H1 (cell line): ENCODE measurements around the gene TOP3A. TPM values are rescaled to one million over a fixed set of nuclear protein-coding genes. Genes with fewer than 3 reads are reported as not detected.
"Not testable (repeated sequence)": the region's sequence is repeated elsewhere in the genome, so short reads cannot be mapped to it uniquely, and the experiment has no call there.

Experiments
- CTCF ChIA-PET: fragments of 300-600 bp; sonication (Branson Sonifier 250); formaldehyde crosslinking; loops from one replicate; lab custom pipeline; 2021; ENCODE audit not compliant: partially characterized antibody; lab: Charles Lee
- POLR2A ChIA-PET: fragments of 300-600 bp; sonication (Branson Sonifier 250); formaldehyde crosslinking; loops from one replicate; lab custom pipeline; 2021; ENCODE audit warnings: inconsistent platforms; ENCODE audit not compliant: partially characterized antibody; lab: Charles Lee
- DNase-seq, 2 experiments: peaks; one replicate each; pipeline versions ENCODE4 v3.0.0 to v3.0.0-alpha.2; 2010 to 2022; ENCODE audit warnings: low spot score in 2 of 2, low read depth in 1 of 2, mixed read lengths in 1 of 2
- FAIRE-seq: peaks from 2 replicates; lab custom pipeline; 2011; peaks lifted over from hg19 to GRCh38; lab: Jason Lieb, UNC
- H2AFZ ChIP-seq: 2 replicates; pipeline ENCODE4 v1.8.1; 2012; ENCODE audit warnings: low read length, inconsistent platforms
- H2AK5ac ChIP-seq: 2 replicates; pipeline ENCODE4 v1.6.1; 2013; ENCODE audit warnings: low read depth, low read length
- H2BK120ac ChIP-seq: replicated peaks from 2 replicates; pipeline ENCODE3; 2013; ENCODE audit warnings: low read depth, low read length, inconsistent platforms
- H2BK12ac ChIP-seq: 2 replicates; pipeline ENCODE4 v1.6.1; 2013; ENCODE audit warnings: low read depth, low read length
- H2BK15ac ChIP-seq: 2 replicates; pipeline ENCODE4 v1.6.1; 2013; ENCODE audit warnings: low read length
- H2BK20ac ChIP-seq: 2 replicates; pipeline ENCODE4 v1.6.1; 2013; ENCODE audit warnings: low read length
- H2BK5ac ChIP-seq: 2 replicates; pipeline ENCODE4 v1.6.1; 2013; ENCODE audit warnings: low read depth, low read length
- H3K14ac ChIP-seq: 2 replicates; pipeline ENCODE4 v1.6.1; 2013; ENCODE audit warnings: inconsistent platforms; ENCODE audit not compliant: insufficient read length
- H3K18ac ChIP-seq: 2 replicates; pipeline ENCODE4 v1.6.1; 2013; ENCODE audit warnings: low read length; ENCODE audit errors: extremely low read depth
- H3K23ac ChIP-seq: 2 replicates; pipeline ENCODE4 v1.6.1; 2013; ENCODE audit warnings: inconsistent platforms; ENCODE audit not compliant: insufficient read length
- H3K23me2 ChIP-seq: 2 replicates; pipeline ENCODE4 v1.6.1; 2013; ENCODE audit warnings: low read depth, low read length
- H3K27ac ChIP-seq: 2 replicates; pipeline ENCODE4 v1.6.1; 2011; ENCODE audit warnings: low read depth, low read length, inconsistent platforms
- H3K27me3 ChIP-seq, 4 experiments: replicated peaks in 1 of 4; 1 replicate in 1 of 4; 2 replicates in 3 of 4; pipeline versions ENCODE4 v1.6.1 to v1.8.1; 2011 to 2013; ENCODE audit warnings: low read length in 3 of 4, mild to moderate bottlenecking in 3 of 4, inconsistent platforms in 2 of 4, mixed read lengths in 2 of 4, moderate library complexity in 1 of 4; ENCODE audit not compliant: control insufficient read depth in 3 of 4, insufficient read depth in 3 of 4; ENCODE audit errors: extremely low read depth in 1 of 4
- H3K36me3 ChIP-seq, 4 experiments: 2 replicates each; pipeline versions ENCODE4 v1.6.1 to v1.8.1; 2011 to 2013; ENCODE audit warnings: mild to moderate bottlenecking in 4 of 4, low read length in 3 of 4, moderate library complexity in 2 of 4, control low read depth in 1 of 4, inconsistent platforms in 1 of 4; ENCODE audit not compliant: insufficient read depth in 4 of 4, control insufficient read depth in 2 of 4
- H3K4ac ChIP-seq: replicated peaks from 2 replicates; pipeline ENCODE3; 2013; ENCODE audit warnings: low read length, low read depth, mixed read lengths, inconsistent platforms; ENCODE audit not compliant: insufficient read length
- H3K4me1 ChIP-seq, 4 experiments: replicated peaks in 1 of 4; 1 replicate in 1 of 4; 2 replicates in 3 of 4; pipeline versions ENCODE4 v1.6.1 to v1.8.1; 2011 to 2013; ENCODE audit warnings: low read length in 3 of 4, inconsistent platforms in 2 of 4, mixed read lengths in 1 of 4; ENCODE audit not compliant: insufficient read depth in 4 of 4, control insufficient read depth in 3 of 4
- H3K4me2 ChIP-seq, 2 experiments: 2 replicates each; pipeline versions ENCODE4 v1.6.1 to v1.8.1; 2011 to 2013; ENCODE audit warnings: low read depth in 2 of 2, low read length in 2 of 2, control low read depth in 1 of 2, inconsistent platforms in 1 of 2, mild to moderate bottlenecking in 1 of 2; ENCODE audit not compliant: insufficient read depth in 1 of 2
- H3K4me3 ChIP-seq, 4 experiments: fragments of 200-600, 300-600 bp in 1 of 4; sonication (generic), shearing (Covaris generic), sonication (Bioruptor Twin) in 1 of 4; 2 replicates each; pipeline versions ENCODE4 v1.5.1 to v1.8.1; 2011 to 2016; ENCODE audit warnings: low read length in 4 of 4, low read depth in 3 of 4, control low read depth in 2 of 4, inconsistent platforms in 2 of 4, mild to moderate bottlenecking in 2 of 4, mixed read lengths in 1 of 4, moderate library complexity in 1 of 4; ENCODE audit not compliant: insufficient read depth in 2 of 4; ENCODE audit errors: extremely low read depth in 1 of 4
- H3K56ac ChIP-seq: replicated peaks from 2 replicates; pipeline ENCODE3; 2013; ENCODE audit warnings: low read depth, mild to moderate bottlenecking, mixed read lengths, low read length, inconsistent platforms; ENCODE audit not compliant: insufficient read length
- H3K79me1 ChIP-seq: 2 replicates; pipeline ENCODE4 v1.6.1; 2013; ENCODE audit warnings: low read depth, low read length, control low read depth
- H3K79me2 ChIP-seq, 2 experiments: 2 replicates each; pipeline versions ENCODE4 v1.6.1 to v1.8.1; 2012 to 2013; ENCODE audit warnings: low read length in 2 of 2, mild to moderate bottlenecking in 2 of 2, inconsistent platforms in 1 of 2; ENCODE audit not compliant: insufficient read depth in 2 of 2, control insufficient read depth in 1 of 2
- H3K9ac ChIP-seq, 4 experiments: replicated peaks in 1 of 4; 1 replicate in 1 of 4; 2 replicates in 3 of 4; pipeline versions ENCODE4 v1.6.1 to v1.8.1; 2011 to 2013; ENCODE audit warnings: low read depth in 3 of 4, low read length in 3 of 4, control low read depth in 2 of 4, mild to moderate bottlenecking in 2 of 4, moderate library complexity in 2 of 4, inconsistent platforms in 1 of 4; ENCODE audit errors: extremely low read depth in 1 of 4
- H3K9me3 ChIP-seq, 2 experiments: 2 replicates each; pipeline versions ENCODE4 v1.6.1 to v1.8.1; 2012 to 2013; ENCODE audit warnings: mild to moderate bottlenecking in 2 of 2, moderate library complexity in 2 of 2, control low read depth in 1 of 2, inconsistent platforms in 1 of 2, low read depth in 1 of 2, low read length in 1 of 2, mixed read lengths in 1 of 2; ENCODE audit not compliant: insufficient read depth in 2 of 2
- H4K20me1 ChIP-seq, 2 experiments: replicated peaks in 1 of 2; 2 replicates each; pipeline versions ENCODE3 to v1.8.1; 2011 to 2013; ENCODE audit warnings: inconsistent platforms in 2 of 2, low read length in 2 of 2, mild to moderate bottlenecking in 1 of 2; ENCODE audit not compliant: insufficient read depth in 2 of 2, control insufficient read depth in 1 of 2
- H4K5ac ChIP-seq: 2 replicates; pipeline ENCODE4 v1.6.1; 2013; ENCODE audit warnings: low read length, low read depth, mixed read lengths, inconsistent platforms; ENCODE audit not compliant: insufficient read length
- H4K8ac ChIP-seq: 2 replicates; pipeline ENCODE4 v1.8.0; 2013; ENCODE audit warnings: mild to moderate bottlenecking, moderate library complexity, low read length, inconsistent platforms; ENCODE audit not compliant: insufficient read depth; ENCODE audit errors: extremely low read depth
- H4K91ac ChIP-seq: replicated peaks from 2 replicates; pipeline ENCODE3; 2013; ENCODE audit warnings: low read length, mixed read lengths, inconsistent platforms; ENCODE audit not compliant: insufficient read length
- WGBS, 2 experiments: shearing (Covaris generic) in 1 of 2; methylation state at CpG; one replicate each; pipeline versions ENCODE4 v1.1.6 to v1.1.7; 2013 to 2015; ENCODE audit warnings: low lambda C conversion rate in 2 of 2, mixed read lengths in 2 of 2, inconsistent platforms in 1 of 2, low coverage in 1 of 2, missing lambda C conversion rate in 1 of 2; ENCODE audit not compliant: insufficient replicate concordance in 2 of 2, insufficient coverage in 1 of 2, insufficient read length in 1 of 2; ENCODE audit errors: extremely low coverage in 1 of 2, missing lambda C conversion rate in 1 of 2; 5-methylcytosine and 5-hydroxymethylcytosine counted together
- polyA plus RNA-seq, 7 experiments: library from polyadenylated mRNA; depleted of rRNA in 3 of 7; stranded (reverse) in 5 of 7; unstranded in 2 of 7; fragments of >200 nt in 5 of 7; fragments of 200-250 nt in 2 of 7; gene quantifications; 1 replicate in 5 of 7; 2 replicates in 1 of 7; 4 replicates in 1 of 7; pipeline versions ENCODE4 v1.2.1 to v1.2.3, GENCODE V29; 2011 to 2013; ENCODE audit warnings: missing spikeins in 2 of 7, mixed read lengths in 2 of 7
- total RNA-seq: library from RNA; stranded (reverse); fragmentation: NEBNext Ultra II Directional; extraction: Animal tissue kit (Norgen Biotek cat#: 25700); gene quantifications from 2 replicates; pipeline ENCODE4 v1.2.1, GENCODE V29; 2021

The TOP3A gene
- total and polyA plus RNA-seq, 2 of the 8 experiments (the other 6 are each of a cell fraction or from before 2014, with no cell fraction given): 23.4 to 54.3 TPM

- H3K23ac ChIP-seq, H2BK12ac ChIP-seq, H4K91ac ChIP-seq, H3K27ac ChIP-seq, H3K79me2 ChIP-seq, H2AK5ac ChIP-seq, H4K5ac ChIP-seq, DNase-seq, H3K4me3 ChIP-seq, H3K23me2 ChIP-seq, H3K4ac ChIP-seq, H2BK20ac ChIP-seq, H3K4me1 ChIP-seq, H3K9ac ChIP-seq, H4K8ac ChIP-seq, H3K4me2 ChIP-seq, H3K56ac ChIP-seq, H3K14ac ChIP-seq, H2BK5ac ChIP-seq, H2AFZ ChIP-seq, H3K27me3 ChIP-seq, H4K20me1 ChIP-seq, H3K18ac ChIP-seq, FAIRE-seq, H3K79me1 ChIP-seq, H2BK15ac ChIP-seq, H2BK120ac ChIP-seq, POLR2A ChIA-PET, CTCF ChIA-PET: not testable (repeated sequence)
- Histone ChIP-seq H3K36me3 (peaks cover 32 to 77% (median 59%) of the 10 kb centered on the region in 4 experiments), H3K9me3 (peaks cover 0 to 13% of the 10 kb centered on the region in 2 experiments; a peak in 1 of 4 replicates)
- WGBS, 2 experiments: 98% methylated on average over 9 of the region's 25 CpGs; no CpG with 5 or more reads in 1 of the 2 experiments
These were observed 23.4 kb upstream of the TOP3A start for GRCh38 chr17:18338158-18338557.
